SK-N-MC (cell line): ENCODE data around the gene GDF10.

Experiments used
- DNase-seq: peaks from one replicate; pipeline ENCODE4 v3.0.0-alpha.2; 2011; ENCODE audit warnings: low read depth, low spot score
- H3K27ac ChIP-seq: fragments of 200-600 bp; sonication (generic); 2 replicates; pipeline ENCODE4 v1.5.1; 2016; ENCODE audit warnings: mixed run types
- H3K36me3 ChIP-seq: fragments of 200-600 bp; sonication (generic); 2 replicates; pipeline ENCODE4 v1.6.1; 2017; ENCODE audit warnings: antibody characterized with exemption, low read length, mixed read lengths; ENCODE audit not compliant: insufficient read depth
- H3K4me3 ChIP-seq: fragments of 200-600 bp; sonication (generic); 2 replicates; pipeline ENCODE4 v1.5.1; 2016
- H3K9ac ChIP-seq: fragments of 200-600 bp; sonication (generic); 2 replicates; pipeline ENCODE4 v1.8.0; 2017; ENCODE audit warnings: mixed run types, mixed read lengths; ENCODE audit not compliant: insufficient read length
- H3K9me3 ChIP-seq: fragments of 200-600 bp; sonication (generic); 2 replicates; pipeline ENCODE4 v1.6.1; 2017; ENCODE audit warnings: low read depth, mild to moderate bottlenecking, antibody characterized with exemption, low read length, moderate library complexity, mixed read lengths
- EZH2 ChIP-seq: fragments of 200-600 bp; sonication (generic); IDR thresholded peaks from one replicate; pipeline ENCODE4 v1.6.1; 2017; ENCODE audit warnings: antibody characterized with exemption
- FOXP2 ChIP-seq: optimal IDR thresholded peaks from 2 replicates; pipeline ENCODE3; 2011; ENCODE audit warnings: mild to moderate bottlenecking, moderate library complexity; ENCODE audit not compliant: insufficient read depth; ENCODE audit errors: extremely low read length, control extremely low read depth
- POLR2AphosphoS5 ChIP-seq: IDR thresholded peaks from 2 replicates; pipeline ENCODE4 v1.6.1; 2012; ENCODE audit warnings: mild to moderate bottlenecking, low read depth, low read length, borderline replicate concordance

The GDF10 gene

DNA sequence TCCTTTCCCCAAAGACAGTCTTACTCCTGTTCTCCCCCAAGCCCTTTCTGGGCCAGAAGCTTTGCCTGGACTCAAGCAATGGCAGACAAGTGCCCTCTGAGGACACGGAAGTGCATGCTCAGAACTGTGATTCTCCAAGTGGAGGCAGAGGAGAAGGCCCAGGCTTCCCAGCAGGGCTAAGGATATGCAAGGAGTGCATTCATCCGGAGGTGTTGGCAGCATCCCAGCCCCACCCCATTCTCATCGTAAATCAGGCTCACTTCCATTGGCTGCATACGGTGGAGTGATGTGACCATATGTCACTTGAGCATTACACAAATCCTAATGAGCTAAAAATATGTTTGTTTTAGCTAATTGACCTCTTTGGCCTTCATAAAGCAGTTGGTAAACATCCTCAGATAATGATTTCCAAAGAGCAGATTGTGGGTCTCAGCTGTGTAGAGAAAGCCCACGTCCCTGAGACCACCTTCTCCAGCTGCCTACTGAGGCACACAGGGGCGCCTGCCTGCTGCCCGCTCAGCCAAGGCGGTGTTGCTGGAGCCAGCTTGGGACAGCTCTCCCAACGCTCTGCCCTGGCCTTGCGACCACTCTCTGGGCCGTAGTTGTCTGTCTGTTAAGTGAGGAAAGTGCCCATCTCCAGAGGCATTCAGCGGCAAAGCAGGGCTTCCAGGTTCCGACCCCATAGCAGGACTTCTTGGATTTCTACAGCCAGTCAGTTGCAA is 46.7 kb downstream of the GDF10 start:
- Histone ChIP-seq H3K9ac (no peak overlapping the region), H3K9me3 (no peaks in the 10 kb centered on the region), H3K36me3 (no peaks in the 10 kb centered on the region), H3K4me3 (no peak overlapping the region), H3K27ac (no peak overlapping the region)
- no peak for TF ChIP-seq FOXP2
- TF ChIP-seq EZH2 = no peak
- TF ChIP-seq POLR2AphosphoS5 = no peak
- no peak for DNase-seq

DNA sequence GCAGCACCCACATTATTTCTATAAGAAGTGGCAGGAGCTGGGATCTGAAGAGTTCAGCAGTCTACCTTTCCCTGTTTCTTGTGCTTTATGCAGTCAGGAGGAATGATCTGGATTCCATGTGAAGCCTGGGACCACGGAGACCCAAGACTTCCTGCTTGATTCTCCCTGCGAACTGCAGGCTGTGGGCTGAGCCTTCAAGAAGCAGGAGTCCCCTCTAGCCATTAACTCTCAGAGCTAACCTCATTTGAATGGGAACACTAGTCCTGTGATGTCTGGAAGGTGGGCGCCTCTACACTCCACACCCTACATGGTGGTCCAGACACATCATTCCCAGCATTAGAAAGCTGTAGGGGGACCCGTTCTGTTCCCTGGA is 47.3 kb downstream of the GDF10 start:
- Histone ChIP-seq H3K36me3 (no peaks in the 10 kb centered on the region), H3K4me3 (no peak overlapping the region), H3K9me3 (no peaks in the 10 kb centered on the region), H3K9ac (no peak overlapping the region), H3K27ac (no peak overlapping the region)
- TF ChIP-seq FOXP2 = no peak
- TF ChIP-seq POLR2AphosphoS5 = no peak
- TF ChIP-seq EZH2 = no peak
- DNase-seq = no peak

DNA sequence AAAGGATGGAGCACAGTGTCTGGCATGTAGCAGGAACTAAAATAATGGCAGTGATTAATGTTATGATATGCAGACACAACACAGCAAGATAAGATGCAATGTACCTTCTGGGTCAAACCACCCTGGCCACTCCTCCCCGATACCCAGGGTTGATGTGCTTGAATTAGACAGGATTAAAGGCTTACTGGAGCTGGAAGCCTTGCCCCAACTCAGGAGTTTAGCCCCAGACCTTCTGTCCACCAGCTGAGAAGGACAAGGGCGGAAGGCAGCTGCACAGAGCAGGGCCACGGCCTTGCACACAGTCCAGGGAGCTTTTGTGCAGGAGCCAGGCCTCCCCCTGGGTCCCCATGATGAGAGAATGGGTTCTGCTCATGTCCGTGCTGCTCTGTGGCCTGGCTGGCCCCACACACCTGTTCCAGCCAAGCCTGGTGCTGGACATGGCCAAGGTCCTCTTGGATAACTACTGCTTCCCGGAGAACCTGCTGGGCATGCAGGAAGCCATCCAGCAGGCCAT is 48.2 kb downstream of the GDF10 start, which contains the start of gene RBP3:
Gene RBP3, plus strand, starts transcription at position 226 of the 514 bp plus-strand sequence. Its CDS starts 122 bp downstream, at position 348.
- no peak for DNase-seq
- Histone ChIP-seq H3K27ac (no peak within 1 kb of the TSS), H3K36me3 (no peaks in the 10 kb centered on the region), H3K4me3 (no peak within 1 kb of the TSS), H3K9ac (no peak within 1 kb of the TSS), H3K9me3 (no peaks in the 10 kb centered on the region)
- TF ChIP-seq EZH2 (no peak), FOXP2 (no peak), POLR2AphosphoS5 (no peak)

DNA sequence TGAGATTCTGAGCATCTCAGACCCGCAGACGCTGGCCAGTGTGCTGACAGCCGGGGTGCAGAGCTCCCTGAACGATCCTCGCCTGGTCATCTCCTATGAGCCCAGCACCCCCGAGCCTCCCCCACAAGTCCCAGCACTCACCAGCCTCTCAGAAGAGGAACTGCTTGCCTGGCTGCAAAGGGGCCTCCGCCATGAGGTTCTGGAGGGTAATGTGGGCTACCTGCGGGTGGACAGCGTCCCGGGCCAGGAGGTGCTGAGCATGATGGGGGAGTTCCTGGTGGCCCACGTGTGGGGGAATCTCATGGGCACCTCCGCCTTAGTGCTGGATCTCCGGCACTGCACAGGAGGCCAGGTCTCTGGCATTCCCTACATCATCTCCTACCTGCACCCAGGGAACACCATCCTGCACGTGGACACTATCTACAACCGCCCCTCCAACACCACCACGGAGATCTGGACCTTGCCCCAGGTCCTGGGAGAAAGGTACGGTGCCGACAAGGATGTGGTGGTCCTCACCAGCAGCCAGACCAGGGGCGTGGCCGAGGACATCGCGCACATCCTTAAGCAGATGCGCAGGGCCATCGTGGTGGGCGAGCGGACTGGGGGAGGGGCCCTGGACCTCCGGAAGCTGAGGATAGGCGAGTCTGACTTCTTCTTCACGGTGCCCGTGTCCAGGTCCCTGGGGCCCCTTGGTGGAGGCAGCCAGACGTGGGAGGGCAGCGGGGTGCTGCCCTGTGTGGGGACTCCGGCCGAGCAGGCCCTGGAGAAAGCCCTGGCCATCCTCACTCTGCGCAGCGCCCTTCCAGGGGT is 48.9 kb downstream of the GDF10 start:
- H3K9ac ChIP-seq = no peak overlapping the region
- DNase-seq = no peak
- H3K27ac ChIP-seq = no peak overlapping the region
- TF ChIP-seq FOXP2 (no peak), POLR2AphosphoS5 (no peak), EZH2 (no peak)
- no peak overlapping the region for H3K4me3 ChIP-seq
- H3K36me3 ChIP-seq = no peaks in the 10 kb centered on the region
- no peaks in the 10 kb centered on the region for H3K9me3 ChIP-seq

DNA sequence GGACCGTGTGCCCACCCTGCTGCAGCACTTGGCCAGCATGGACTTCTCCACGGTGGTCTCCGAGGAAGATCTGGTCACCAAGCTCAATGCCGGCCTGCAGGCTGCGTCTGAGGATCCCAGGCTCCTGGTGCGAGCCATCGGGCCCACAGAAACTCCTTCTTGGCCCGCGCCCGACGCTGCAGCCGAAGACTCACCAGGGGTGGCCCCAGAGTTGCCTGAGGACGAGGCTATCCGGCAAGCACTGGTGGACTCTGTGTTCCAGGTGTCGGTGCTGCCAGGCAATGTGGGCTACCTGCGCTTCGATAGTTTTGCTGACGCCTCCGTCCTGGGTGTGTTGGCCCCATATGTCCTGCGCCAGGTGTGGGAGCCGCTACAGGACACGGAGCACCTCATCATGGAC is 49.5 kb downstream of the GDF10 start:
- no peak overlapping the region for H3K9ac ChIP-seq
- no peaks in the 10 kb centered on the region for H3K36me3 ChIP-seq
- no peaks in the 10 kb centered on the region for H3K9me3 ChIP-seq
- no peak for TF ChIP-seq FOXP2
- no peak for TF ChIP-seq EZH2
- no peak for TF ChIP-seq POLR2AphosphoS5
- H3K4me3 ChIP-seq = no peak overlapping the region
- no peak for DNase-seq
- H3K27ac ChIP-seq = no peak overlapping the region

DNA sequence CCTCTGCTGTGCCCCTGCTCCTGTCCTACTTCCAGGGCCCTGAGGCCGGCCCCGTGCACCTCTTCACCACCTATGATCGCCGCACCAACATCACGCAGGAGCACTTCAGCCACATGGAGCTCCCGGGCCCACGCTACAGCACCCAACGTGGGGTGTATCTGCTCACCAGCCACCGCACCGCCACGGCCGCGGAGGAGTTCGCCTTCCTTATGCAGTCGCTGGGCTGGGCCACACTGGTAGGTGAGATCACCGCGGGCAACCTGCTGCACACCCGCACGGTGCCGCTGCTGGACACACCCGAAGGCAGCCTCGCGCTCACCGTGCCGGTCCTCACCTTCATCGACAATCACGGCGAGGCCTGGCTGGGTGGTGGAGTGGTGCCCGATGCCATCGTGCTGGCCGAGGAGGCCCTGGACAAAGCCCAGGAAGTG is 50.0 kb downstream of the GDF10 start:
- DNase-seq = no peak
- TF ChIP-seq FOXP2 = no peak
- TF ChIP-seq EZH2 = no peak
- TF ChIP-seq POLR2AphosphoS5 = no peak

DNA sequence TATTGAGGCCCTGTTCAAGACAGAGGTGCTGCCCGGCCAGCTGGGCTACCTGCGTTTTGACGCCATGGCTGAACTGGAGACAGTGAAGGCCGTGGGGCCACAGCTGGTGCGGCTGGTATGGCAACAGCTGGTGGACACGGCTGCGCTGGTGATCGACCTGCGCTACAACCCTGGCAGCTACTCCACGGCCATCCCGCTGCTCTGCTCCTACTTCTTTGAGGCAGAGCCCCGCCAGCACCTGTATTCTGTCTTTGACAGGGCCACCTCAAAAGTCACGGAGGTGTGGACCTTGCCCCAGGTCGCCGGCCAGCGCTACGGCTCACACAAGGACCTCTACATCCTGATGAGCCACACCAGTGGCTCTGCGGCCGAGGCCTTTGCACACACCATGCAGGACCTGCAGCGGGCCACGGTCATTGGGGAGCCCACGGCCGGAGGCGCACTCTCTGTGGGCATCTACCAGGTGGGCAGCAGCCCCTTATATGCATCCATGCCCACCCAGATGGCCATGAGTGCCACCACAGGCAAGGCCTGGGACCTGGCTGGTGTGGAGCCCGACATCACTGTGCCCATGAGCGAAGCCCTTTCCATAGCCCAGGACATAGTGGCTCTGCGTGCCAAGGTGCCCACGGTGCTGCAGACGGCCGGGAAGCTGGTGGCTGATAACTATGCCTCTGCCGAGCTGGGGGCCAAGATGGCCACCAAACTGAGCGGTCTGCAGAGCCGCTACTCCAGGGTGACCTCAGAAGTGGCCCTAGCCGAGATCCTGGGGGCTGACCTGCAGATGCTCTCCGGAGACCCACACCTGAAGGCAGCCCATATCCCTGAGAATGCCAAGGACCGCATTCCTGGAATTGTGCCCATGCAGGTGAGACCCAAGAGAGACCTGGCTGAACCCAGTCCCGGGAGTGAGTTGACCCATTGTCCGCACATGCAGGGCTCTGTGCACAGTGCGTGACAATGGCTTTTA is 51.0 kb downstream of the GDF10 start:
- TF ChIP-seq POLR2AphosphoS5 (no peak), EZH2 (no peak), FOXP2 (no peak)
- no peaks in the 10 kb centered on the region for H3K36me3 ChIP-seq
- no peak overlapping the region for H3K4me3 ChIP-seq
- no peak for DNase-seq
- no peak overlapping the region for H3K27ac ChIP-seq
- H3K9me3 ChIP-seq = no peaks in the 10 kb centered on the region
- no peak overlapping the region for H3K9ac ChIP-seq

More for the DNA sequence above, 50.0 kb downstream of the GDF10 start:
- Histone ChIP-seq H3K4me3 (no peak overlapping the region), H3K36me3 (no peaks in the 10 kb centered on the region), H3K9me3 (no peaks in the 10 kb centered on the region), H3K9ac (no peak overlapping the region), H3K27ac (no peak overlapping the region)
